Cardiac fibroblast (primary cell): ENCODE results near the gene SLC17A3.

Experiments
- DNase-seq, 2 donors: peaks; one replicate each; pipeline versions ENCODE4 v3.0.0 to v3.0.0-alpha.2; 2010; ENCODE audit warnings: low read depth in 2 of 2
- H3K4me3 ChIP-seq, 2 donors: replicated peaks in 1 of 2; 1 replicate in 1 of 2; 2 replicates in 1 of 2; pipeline ENCODE4 v1.5.1; 2011; ENCODE audit warnings: low read depth in 2 of 2, low read length in 2 of 2, mild to moderate bottlenecking in 2 of 2, moderate library complexity in 1 of 2
- CTCF ChIP-seq: IDR thresholded peaks from one replicate; pipeline ENCODE4 v1.5.1; 2011; ENCODE audit warnings: low read depth, mild to moderate bottlenecking, low read length, inconsistent platforms

SLC17A3 gene

GRCh38 chr6:25916330-25916729, 42.3 kb upstream of the SLC17A3 start:
- DNase-seq = no peak
- H3K4me3 ChIP-seq = no peak overlapping the region
- no peak for TF ChIP-seq CTCF

GRCh38 chr6:25913741-25914140, 39.7 kb upstream of the SLC17A3 start:
- TF ChIP-seq CTCF = no peak
- H3K4me3 ChIP-seq = no peak overlapping the region
- DNase-seq = no peak

GRCh38 chr6:25911351-25911750, 37.3 kb upstream of the SLC17A3 start:
- TF ChIP-seq CTCF = no peak
- no peak for DNase-seq
- no peak overlapping the region for H3K4me3 ChIP-seq

- no peak for DNase-seq
- TF ChIP-seq CTCF = no peak
- H3K4me3 ChIP-seq = no peak overlapping the region
Observed at GRCh38 chr6:25907475-25908014, 33.5 kb upstream of the SLC17A3 start.

GRCh38 chr6:25903467-25904099, 29.5 kb upstream of the SLC17A3 start:
- TF ChIP-seq CTCF = no peak

GRCh38 chr6:25902071-25902470, 28.0 kb upstream of the SLC17A3 start:
- H3K4me3 ChIP-seq = no peak overlapping the region
- DNase-seq = no peak
- no peak for TF ChIP-seq CTCF

More at GRCh38 chr6:25903467-25904099, 29.5 kb upstream of the SLC17A3 start:
- DNase-seq = no peak
- no peak overlapping the region for H3K4me3 ChIP-seq

GRCh38 chr6:25900843-25901242, 26.8 kb upstream of the SLC17A3 start:
- TF ChIP-seq CTCF = no peak
- H3K4me3 ChIP-seq = no peak overlapping the region
- DNase-seq = no peak
